ENCODE results near the gene SMIM24. TPM values are rescaled to one million over a fixed set of nuclear protein-coding genes. Genes with fewer than 3 reads are reported as not detected.

Gene SMIM24
- total RNA-seq, 1 experiment from 2014 or later: not detected

- DNase-seq: peak; percentile 95
- Histone ChIP-seq H3K9me3 (no peaks in the 10 kb centered on the region), H3K36me3 (peaks cover 5% of the 10 kb centered on the region; the same call in 1 of the 2 replicates), H3K27me3 (no peaks in the 10 kb centered on the region), H3K4me3 (peak within 1 kb of the TSS; percentile 67)
Observed at GRCh38 chr19:3505598-3506383, 25.5 kb upstream of the SMIM24 start, which contains the start of gene FZR1. FZR1 (plus strand) TSS chr19:3506311; CDS start chr19:3522990, 16,679 bp downstream.

GRCh38 chr19:3504735-3505134, 24.4 kb upstream of the SMIM24 start:
- peaks cover 5% of the 10 kb centered on the region; the same call in 1 of the 2 replicates for H3K36me3 ChIP-seq
- no peaks in the 10 kb centered on the region for H3K9me3 ChIP-seq
- H3K27me3 ChIP-seq: no peaks in the 10 kb centered on the region
- H3K4me3 ChIP-seq: no peak overlapping the region
- DNase-seq: no peak

- peak; percentile 36 for DNase-seq
- H3K27me3 ChIP-seq: no peaks in the 10 kb centered on the region
- H3K9me3 ChIP-seq: no peaks in the 10 kb centered on the region
- H3K4me3 ChIP-seq: no peak overlapping the region
- no peaks in the 10 kb centered on the region; the same call in 1 of the 2 replicates for H3K36me3 ChIP-seq
Observed at GRCh38 chr19:3503036-3503572, 22.8 kb upstream of the SMIM24 start.

- H3K4me3 ChIP-seq: no peak overlapping the region
- no peak for DNase-seq
- H3K27me3 ChIP-seq: no peaks in the 10 kb centered on the region
- H3K9me3 ChIP-seq: no peaks in the 10 kb centered on the region
- H3K36me3 ChIP-seq: no peaks in the 10 kb centered on the region; the same call in 1 of the 2 replicates
Observed at GRCh38 chr19:3501780-3502179, 21.5 kb upstream of the SMIM24 start.

GRCh38 chr19:3500429-3501101, 20.2 kb upstream of the SMIM24 start, which contains the start of gene DOHH:
DOHH (minus strand) TSS chr19:3500674; CDS start chr19:3496814, 3,860 bp downstream.
- Histone ChIP-seq H3K36me3 (no peaks in the 10 kb centered on the region; the same call in 1 of the 2 replicates), H3K27me3 (no peaks in the 10 kb centered on the region), H3K9me3 (no peaks in the 10 kb centered on the region), H3K4me3 (peak within 1 kb of the TSS; percentile 89)
- peak; percentile 88 for DNase-seq

- DNase-seq: no peak
Observed at GRCh38 chr19:3499738-3500428, 19.6 kb upstream of the SMIM24 start.

GRCh38 chr19:3497757-3498520, 17.6 kb upstream of the SMIM24 start:
- Histone ChIP-seq H3K27me3 (no peaks in the 10 kb centered on the region), H3K36me3 (no peaks in the 10 kb centered on the region; the same call in 1 of the 2 replicates)
- DNase-seq: no peak

More at GRCh38 chr19:3499738-3500428, 19.6 kb upstream of the SMIM24 start:
- H3K9me3 ChIP-seq: no peaks in the 10 kb centered on the region
- peak overlapping the region; percentile 89 for H3K4me3 ChIP-seq
- no peaks in the 10 kb centered on the region; the same call in 1 of the 2 replicates for H3K36me3 ChIP-seq
- H3K27me3 ChIP-seq: no peaks in the 10 kb centered on the region

GRCh38 chr19:3496392-3497273, 16.3 kb upstream of the SMIM24 start:
- Histone ChIP-seq H3K9me3 (no peaks in the 10 kb centered on the region), H3K36me3 (no peaks in the 10 kb centered on the region; the same call in 1 of the 2 replicates), H3K4me3 (no peak overlapping the region), H3K27me3 (no peaks in the 10 kb centered on the region)
- DNase-seq: no peak

More at GRCh38 chr19:3497757-3498520, 17.6 kb upstream of the SMIM24 start:
- Histone ChIP-seq H3K9me3 (no peaks in the 10 kb centered on the region), H3K4me3 (no peak overlapping the region)

- DNase-seq: no peak
- Histone ChIP-seq H3K9me3 (no peaks in the 10 kb centered on the region), H3K4me3 (no peak overlapping the region), H3K36me3 (no peaks in the 10 kb centered on the region; the same call in 1 of the 2 replicates), H3K27me3 (no peaks in the 10 kb centered on the region)
Observed at GRCh38 chr19:3494559-3494958, 14.2 kb upstream of the SMIM24 start.

GRCh38 chr19:3494051-3494450, 13.7 kb upstream of the SMIM24 start:
- Histone ChIP-seq H3K4me3 (no peak overlapping the region), H3K36me3 (no peaks in the 10 kb centered on the region; the same call in 1 of the 2 replicates), H3K27me3 (no peaks in the 10 kb centered on the region), H3K9me3 (no peaks in the 10 kb centered on the region)
- DNase-seq: no peak

- no peaks in the 10 kb centered on the region for H3K9me3 ChIP-seq
- no peak overlapping the region for H3K4me3 ChIP-seq
- no peak for DNase-seq
- no peaks in the 10 kb centered on the region; the same call in 1 of the 2 replicates for H3K36me3 ChIP-seq
- no peaks in the 10 kb centered on the region for H3K27me3 ChIP-seq
Observed at GRCh38 chr19:3493651-3494050, 13.3 kb upstream of the SMIM24 start.

GRCh38 chr19:3492919-3493318, 12.6 kb upstream of the SMIM24 start:
- no peak for DNase-seq
- no peak overlapping the region for H3K4me3 ChIP-seq
- H3K9me3 ChIP-seq: no peaks in the 10 kb centered on the region
- H3K27me3 ChIP-seq: no peaks in the 10 kb centered on the region
- H3K36me3 ChIP-seq: no peaks in the 10 kb centered on the region; the same call in 1 of the 2 replicates

GRCh38 chr19:3492131-3492839, 12.0 kb upstream of the SMIM24 start:
- no peaks in the 10 kb centered on the region for H3K27me3 ChIP-seq
- no peaks in the 10 kb centered on the region; the same call in 1 of the 2 replicates for H3K36me3 ChIP-seq
- H3K9me3 ChIP-seq: no peaks in the 10 kb centered on the region
- H3K4me3 ChIP-seq: no peak overlapping the region
- DNase-seq: no peak

- Histone ChIP-seq H3K9me3 (no peaks in the 10 kb centered on the region), H3K36me3 (no peaks in the 10 kb centered on the region; the same call in 1 of the 2 replicates), H3K27me3 (no peaks in the 10 kb centered on the region), H3K4me3 (no peak overlapping the region)
- DNase-seq: no peak
Observed at GRCh38 chr19:3491396-3492119, 11.2 kb upstream of the SMIM24 start.

Measured in MG63 (cell line).